B cell (primary cell): ENCODE data around the gene PTPRM. TPM values are rescaled to one million over a fixed set of nuclear protein-coding genes. Genes with fewer than 3 reads are reported as not detected.

Source experiments
- ATAC-seq: fragments of 200-7000 bp; cut with Tn5 transposase; one replicate; pipeline ENCODE4 v1.10.0; 2021; ENCODE audit warnings: low read depth, mild to moderate bottlenecking, moderate number of reproducible peaks, moderate library complexity
- CTCF ChIA-PET: fragments of 350-600 bp; sonication (Branson Sonifier 250); formaldehyde crosslinking; loops from one replicate; lab custom pipeline; 2021; ENCODE audit warnings: antibody characterized with exemption, inconsistent platforms; lab: Charles Lee
- POLR2A ChIA-PET: fragments of 350-600 bp; sonication (Branson Sonifier 250); formaldehyde crosslinking; loops from one replicate; lab custom pipeline; 2021; ENCODE audit warnings: antibody characterized with exemption; lab: Charles Lee
- DNase-seq: peaks from one replicate; pipeline ENCODE4 v3.0.0; 2013
- H2AFZ ChIP-seq: 2 replicates; pipeline ENCODE4 v1.6.1; 2012; ENCODE audit warnings: mild to moderate bottlenecking, low read depth, low read length; ENCODE audit not compliant: insufficient read depth, poor library complexity, severe bottlenecking
- H3K27ac ChIP-seq, 2 donors: 1 replicate in 1 of 2; 2 replicates in 1 of 2; pipeline ENCODE4 v1.5.1; 2012 to 2013; ENCODE audit warnings: low read length in 2 of 2, mild to moderate bottlenecking in 2 of 2, moderate library complexity in 1 of 2
- H3K27me3 ChIP-seq, 4 experiments: fragments of 200-600 bp in 1 of 4; sonication (generic) in 1 of 4; replicated peaks in 1 of 4; 1 replicate in 2 of 4; 2 replicates in 2 of 4; pipeline versions ENCODE4 v1.6.1 to v1.7.0; 2013 to 2016; ENCODE audit warnings: low read length in 3 of 4, mild to moderate bottlenecking in 2 of 4, mixed read lengths in 1 of 4, moderate library complexity in 1 of 4; ENCODE audit not compliant: insufficient read depth in 4 of 4, control insufficient read depth in 3 of 4; ENCODE audit errors: control extremely low read depth in 1 of 4
- H3K36me3 ChIP-seq, 2 experiments: replicated peaks in 1 of 2; 1 replicate in 1 of 2; 2 replicates in 1 of 2; pipeline versions ENCODE4 v1.6.1 to v1.7.1; 2013; ENCODE audit warnings: low read length in 1 of 2; ENCODE audit not compliant: insufficient read depth in 2 of 2, control insufficient read depth in 1 of 2; ENCODE audit errors: control extremely low read depth in 1 of 2, extremely low read depth in 1 of 2
- H3K4me1 ChIP-seq, 2 donors: fragments of 200-600 bp in 1 of 2; sonication (generic) in 1 of 2; 1 replicate in 1 of 2; 2 replicates in 1 of 2; pipeline versions ENCODE4 v1.5.1 to v1.6.1; 2013 to 2017; ENCODE audit warnings: low read length in 2 of 2; ENCODE audit not compliant: control insufficient read depth in 2 of 2, insufficient read depth in 2 of 2
- H3K4me2 ChIP-seq: replicated peaks from 2 replicates; pipeline ENCODE3; 2012; ENCODE audit warnings: mild to moderate bottlenecking, low read depth, low read length; ENCODE audit not compliant: poor library complexity, severe bottlenecking
- H3K4me3 ChIP-seq, 5 experiments: fragments of 200-600 bp in 1 of 5; sonication (generic) in 1 of 5; 1 replicate in 3 of 5; 2 replicates in 2 of 5; pipeline versions ENCODE4 v1.5.1 to v1.7.0; 2011 to 2016; ENCODE audit warnings: low read length in 4 of 5, mild to moderate bottlenecking in 4 of 5, low read depth in 2 of 5, control low read depth in 1 of 5, moderate library complexity in 1 of 5; ENCODE audit not compliant: insufficient read depth in 1 of 5; ENCODE audit errors: control extremely low read depth in 1 of 5, extremely low read depth in 1 of 5
- H3K79me2 ChIP-seq: fragments of 200-600 bp; sonication (generic); one replicate; pipeline ENCODE4 v1.6.0; 2016; ENCODE audit warnings: low read length; ENCODE audit not compliant: control insufficient read depth, insufficient read depth
- H3K9ac ChIP-seq: fragments of 200-600 bp; sonication (generic); 2 replicates; pipeline ENCODE4 v1.6.1; 2017; ENCODE audit warnings: mild to moderate bottlenecking, low read length, moderate library complexity
- H3K9me3 ChIP-seq, 3 donors: one replicate each; pipeline versions ENCODE4 v1.6.1 to v1.7.1; 2013; ENCODE audit warnings: low read length in 2 of 3; ENCODE audit not compliant: control insufficient read depth in 2 of 3, insufficient read depth in 1 of 3; ENCODE audit errors: control extremely low read depth in 1 of 3
- H4K20me1 ChIP-seq: 2 replicates; pipeline ENCODE4 v1.6.0; 2012; ENCODE audit warnings: mild to moderate bottlenecking, low read length; ENCODE audit not compliant: insufficient read depth, control insufficient read depth, poor library complexity, severe bottlenecking
- H3K27ac Mint-ChIP-seq: one replicate; pipeline ENCODE4 v1.8.0; 2021; ENCODE audit warnings: mixed read lengths
- H3K27me3 Mint-ChIP-seq: one replicate; pipeline ENCODE4 v1.8.0; 2021; ENCODE audit warnings: mixed read lengths
- H3K4me1 Mint-ChIP-seq: one replicate; pipeline ENCODE4 v1.8.0; 2021; ENCODE audit warnings: mixed read lengths
- H3K4me3 Mint-ChIP-seq: one replicate; pipeline ENCODE4 v1.8.0; 2021; ENCODE audit warnings: mixed read lengths
- H3K9me3 Mint-ChIP-seq: one replicate; pipeline ENCODE4 v1.8.0; 2022; ENCODE audit warnings: mixed read lengths; ENCODE audit not compliant: insufficient read depth
- CTCF ChIP-seq: fragments of 200-600 bp; IDR thresholded peaks from one replicate; pipeline ENCODE4 v1.8.0; 2022; ENCODE audit warnings: antibody characterized with exemption, mild to moderate bottlenecking
- EZH2 ChIP-seq: IDR thresholded peaks from 2 replicates; pipeline ENCODE4 v1.6.1; 2012; ENCODE audit warnings: borderline replicate concordance, low read depth, mild to moderate bottlenecking, moderate library complexity, low read length; ENCODE audit not compliant: insufficient read depth, poor library complexity, severe bottlenecking
- WGBS: methylation state at CpG from one replicate; pipeline ENCODE4 v1.1.5; 2013; ENCODE audit warnings: missing lambda C conversion rate; ENCODE audit not compliant: insufficient coverage; 5-methylcytosine and 5-hydroxymethylcytosine counted together
- intact Hi-C: fragments of 100-400 bp; cut with micrococcal nuclease; formaldehyde crosslinking; loops from one replicate; pipeline ENCODE4 v1.10.0; 2022
- polyA plus RNA-seq: library from polyadenylated mRNA; depleted of rRNA; stranded (reverse); fragments of >200 nt; gene quantifications from 2 replicates; pipeline ENCODE4 v1.2.3, GENCODE V29; 2012
- total RNA-seq, 2 donors: library from RNA; stranded (reverse); fragments of 120-200 nt in 1 of 2; gene quantifications; 1 replicate in 1 of 2; 2 replicates in 1 of 2; pipeline versions ENCODE4 v1.2.3 to v1.2.4, GENCODE V29; 2013 to 2022

PTPRM gene
- total and polyA plus RNA-seq, 2 donors (not counting 1 experiment from before 2014, with no cell fraction given): 0.20 to 0.89 TPM

DNA sequence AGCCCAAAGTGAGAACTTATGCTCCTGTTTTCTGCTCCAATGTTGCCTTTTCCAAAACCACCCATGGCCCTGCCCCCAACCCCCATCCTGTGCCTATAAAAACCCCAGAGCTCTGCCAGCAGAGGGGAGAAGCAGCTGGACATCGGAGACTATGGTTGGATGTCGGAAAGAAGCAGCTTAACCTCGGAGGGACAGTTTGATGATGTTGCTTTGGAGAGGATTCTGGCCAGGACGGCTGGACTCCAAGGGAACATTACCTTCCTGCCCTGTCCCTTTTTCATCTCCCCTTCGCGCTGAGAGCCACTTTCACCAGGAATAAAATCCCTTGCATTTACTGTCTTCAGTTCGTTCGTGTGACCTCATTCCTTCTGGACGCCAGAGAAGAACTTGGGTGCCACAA lies 158.4 kb downstream of the PTPRM start:
- WGBS: 91% methylated on average over 7 of the region's 9 CpGs
- Histone ChIP-seq H3K36me3 (no peaks in the 10 kb centered on the region), H3K27me3 (no peaks in the 10 kb centered on the region), H3K4me3 (no peak overlapping the region), H4K20me1 (no peaks in the 10 kb centered on the region), H3K4me1 (no peaks in the 10 kb centered on the region), H2AFZ (no peak overlapping the region), H3K9me3 (no peaks in the 10 kb centered on the region), H3K79me2 (no peaks in the 10 kb centered on the region), H3K4me2 (no peak overlapping the region), H3K9ac (no peak overlapping the region), H3K27ac (no peak overlapping the region)
- Mint-ChIP-seq H3K4me3 (no peak overlapping the region), H3K9me3 (peaks cover 8% of the 10 kb centered on the region), H3K27me3 (no peaks in the 10 kb centered on the region), H3K4me1 (no peaks in the 10 kb centered on the region), H3K27ac (no peak overlapping the region)
- no peak for ATAC-seq
- no peak for DNase-seq
- TF ChIP-seq CTCF (no peak), EZH2 (no peak)
- POLR2A ChIA-PET: no interaction called here
- intact Hi-C loops: no loop called here
- CTCF ChIA-PET: no interaction called here

GRCh38 chr18:7725897-7726296 lies 158.8 kb downstream of the PTPRM start:
- Histone ChIP-seq H3K4me2 (no peak overlapping the region), H3K4me3 (no peak overlapping the region), H3K79me2 (no peaks in the 10 kb centered on the region), H3K27ac (no peak overlapping the region), H4K20me1 (no peaks in the 10 kb centered on the region), H3K4me1 (no peaks in the 10 kb centered on the region), H3K9me3 (no peaks in the 10 kb centered on the region), H3K9ac (no peak overlapping the region), H3K36me3 (no peaks in the 10 kb centered on the region), H3K27me3 (no peaks in the 10 kb centered on the region), H2AFZ (no peak overlapping the region)
- 93% methylated on average over 3 of the region's 10 CpGs for WGBS
- DNase-seq (no peak), ATAC-seq (no peak)
- no peak for TF ChIP-seq EZH2
- TF ChIP-seq CTCF: no peak
- Mint-ChIP-seq H3K27ac (no peak overlapping the region), H3K9me3 (peaks cover 4% of the 10 kb centered on the region), H3K27me3 (no peaks in the 10 kb centered on the region), H3K4me1 (no peaks in the 10 kb centered on the region), H3K4me3 (no peak overlapping the region)
- CTCF ChIA-PET: no interaction called here
- intact Hi-C loops: no loop called here
- POLR2A ChIA-PET: no interaction called here
